ENCODE results near the gene DTNBP1.

GRCh38 chr6:15503346-15503680, 159.5 kb downstream of the DTNBP1 start:
- TF ChIP-seq CTCF (IDR thresholded peaks at IDR 0.05) (no peak), POLR2A (IDR thresholded peaks at IDR 0.05) (no peak)

Measured in esophagus squamous epithelium (tissue), 4 donors.